H1 (cell line): Measurements from ENCODE around the gene PDF. TPM values are rescaled to one million over a fixed set of nuclear protein-coding genes. Genes with fewer than 3 reads are reported as not detected.

Source experiments
- CTCF ChIA-PET: fragments of 300-600 bp; sonication (Branson Sonifier 250); formaldehyde crosslinking; loops from one replicate; lab custom pipeline; 2021; ENCODE audit not compliant: partially characterized antibody; lab: Charles Lee
- POLR2A ChIA-PET: fragments of 300-600 bp; sonication (Branson Sonifier 250); formaldehyde crosslinking; loops from one replicate; lab custom pipeline; 2021; ENCODE audit warnings: inconsistent platforms; ENCODE audit not compliant: partially characterized antibody; lab: Charles Lee
- DNase-seq, 2 experiments: peaks; one replicate each; pipeline versions ENCODE4 v3.0.0 to v3.0.0-alpha.2; 2010 to 2022; ENCODE audit warnings: low spot score in 2 of 2, low read depth in 1 of 2, mixed read lengths in 1 of 2
- FAIRE-seq: peaks from 2 replicates; lab custom pipeline; 2011; peaks lifted over from hg19 to GRCh38; lab: Jason Lieb, UNC
- H2AFZ ChIP-seq: 2 replicates; pipeline ENCODE4 v1.8.1; 2012; ENCODE audit warnings: low read length, inconsistent platforms
- H2AK5ac ChIP-seq: 2 replicates; pipeline ENCODE4 v1.6.1; 2013; ENCODE audit warnings: low read depth, low read length
- H2BK120ac ChIP-seq: replicated peaks from 2 replicates; pipeline ENCODE3; 2013; ENCODE audit warnings: low read depth, low read length, inconsistent platforms
- H2BK12ac ChIP-seq: 2 replicates; pipeline ENCODE4 v1.6.1; 2013; ENCODE audit warnings: low read depth, low read length
- H2BK15ac ChIP-seq: 2 replicates; pipeline ENCODE4 v1.6.1; 2013; ENCODE audit warnings: low read length
- H2BK20ac ChIP-seq: 2 replicates; pipeline ENCODE4 v1.6.1; 2013; ENCODE audit warnings: low read length
- H2BK5ac ChIP-seq: 2 replicates; pipeline ENCODE4 v1.6.1; 2013; ENCODE audit warnings: low read depth, low read length
- H3K14ac ChIP-seq: 2 replicates; pipeline ENCODE4 v1.6.1; 2013; ENCODE audit warnings: inconsistent platforms; ENCODE audit not compliant: insufficient read length
- H3K18ac ChIP-seq: 2 replicates; pipeline ENCODE4 v1.6.1; 2013; ENCODE audit warnings: low read length; ENCODE audit errors: extremely low read depth
- H3K23ac ChIP-seq: 2 replicates; pipeline ENCODE4 v1.6.1; 2013; ENCODE audit warnings: inconsistent platforms; ENCODE audit not compliant: insufficient read length
- H3K23me2 ChIP-seq: 2 replicates; pipeline ENCODE4 v1.6.1; 2013; ENCODE audit warnings: low read depth, low read length
- H3K27ac ChIP-seq: 2 replicates; pipeline ENCODE4 v1.6.1; 2011; ENCODE audit warnings: low read depth, low read length, inconsistent platforms
- H3K27me3 ChIP-seq, 4 experiments: replicated peaks in 1 of 4; 1 replicate in 1 of 4; 2 replicates in 3 of 4; pipeline versions ENCODE4 v1.6.1 to v1.8.1; 2011 to 2013; ENCODE audit warnings: low read length in 3 of 4, mild to moderate bottlenecking in 3 of 4, inconsistent platforms in 2 of 4, mixed read lengths in 2 of 4, moderate library complexity in 1 of 4; ENCODE audit not compliant: control insufficient read depth in 3 of 4, insufficient read depth in 3 of 4; ENCODE audit errors: extremely low read depth in 1 of 4
- H3K36me3 ChIP-seq, 4 experiments: 2 replicates each; pipeline versions ENCODE4 v1.6.1 to v1.8.1; 2011 to 2013; ENCODE audit warnings: mild to moderate bottlenecking in 4 of 4, low read length in 3 of 4, moderate library complexity in 2 of 4, control low read depth in 1 of 4, inconsistent platforms in 1 of 4; ENCODE audit not compliant: insufficient read depth in 4 of 4, control insufficient read depth in 2 of 4
- H3K4ac ChIP-seq: replicated peaks from 2 replicates; pipeline ENCODE3; 2013; ENCODE audit warnings: low read length, low read depth, mixed read lengths, inconsistent platforms; ENCODE audit not compliant: insufficient read length
- H3K4me1 ChIP-seq, 4 experiments: replicated peaks in 1 of 4; 1 replicate in 1 of 4; 2 replicates in 3 of 4; pipeline versions ENCODE4 v1.6.1 to v1.8.1; 2011 to 2013; ENCODE audit warnings: low read length in 3 of 4, inconsistent platforms in 2 of 4, mixed read lengths in 1 of 4; ENCODE audit not compliant: insufficient read depth in 4 of 4, control insufficient read depth in 3 of 4
- H3K4me2 ChIP-seq, 2 experiments: 2 replicates each; pipeline versions ENCODE4 v1.6.1 to v1.8.1; 2011 to 2013; ENCODE audit warnings: low read depth in 2 of 2, low read length in 2 of 2, control low read depth in 1 of 2, inconsistent platforms in 1 of 2, mild to moderate bottlenecking in 1 of 2; ENCODE audit not compliant: insufficient read depth in 1 of 2
- H3K4me3 ChIP-seq, 4 experiments: fragments of 200-600, 300-600 bp in 1 of 4; sonication (generic), shearing (Covaris generic), sonication (Bioruptor Twin) in 1 of 4; 2 replicates each; pipeline versions ENCODE4 v1.5.1 to v1.8.1; 2011 to 2016; ENCODE audit warnings: low read length in 4 of 4, low read depth in 3 of 4, control low read depth in 2 of 4, inconsistent platforms in 2 of 4, mild to moderate bottlenecking in 2 of 4, mixed read lengths in 1 of 4, moderate library complexity in 1 of 4; ENCODE audit not compliant: insufficient read depth in 2 of 4; ENCODE audit errors: extremely low read depth in 1 of 4
- H3K56ac ChIP-seq: replicated peaks from 2 replicates; pipeline ENCODE3; 2013; ENCODE audit warnings: low read depth, mild to moderate bottlenecking, mixed read lengths, low read length, inconsistent platforms; ENCODE audit not compliant: insufficient read length
- H3K79me1 ChIP-seq: 2 replicates; pipeline ENCODE4 v1.6.1; 2013; ENCODE audit warnings: low read depth, low read length, control low read depth
- H3K79me2 ChIP-seq, 2 experiments: 2 replicates each; pipeline versions ENCODE4 v1.6.1 to v1.8.1; 2012 to 2013; ENCODE audit warnings: low read length in 2 of 2, mild to moderate bottlenecking in 2 of 2, inconsistent platforms in 1 of 2; ENCODE audit not compliant: insufficient read depth in 2 of 2, control insufficient read depth in 1 of 2
- H3K9ac ChIP-seq, 4 experiments: replicated peaks in 1 of 4; 1 replicate in 1 of 4; 2 replicates in 3 of 4; pipeline versions ENCODE4 v1.6.1 to v1.8.1; 2011 to 2013; ENCODE audit warnings: low read depth in 3 of 4, low read length in 3 of 4, control low read depth in 2 of 4, mild to moderate bottlenecking in 2 of 4, moderate library complexity in 2 of 4, inconsistent platforms in 1 of 4; ENCODE audit errors: extremely low read depth in 1 of 4
- H3K9me3 ChIP-seq, 2 experiments: 2 replicates each; pipeline versions ENCODE4 v1.6.1 to v1.8.1; 2012 to 2013; ENCODE audit warnings: mild to moderate bottlenecking in 2 of 2, moderate library complexity in 2 of 2, control low read depth in 1 of 2, inconsistent platforms in 1 of 2, low read depth in 1 of 2, low read length in 1 of 2, mixed read lengths in 1 of 2; ENCODE audit not compliant: insufficient read depth in 2 of 2
- H4K20me1 ChIP-seq, 2 experiments: replicated peaks in 1 of 2; 2 replicates each; pipeline versions ENCODE3 to v1.8.1; 2011 to 2013; ENCODE audit warnings: inconsistent platforms in 2 of 2, low read length in 2 of 2, mild to moderate bottlenecking in 1 of 2; ENCODE audit not compliant: insufficient read depth in 2 of 2, control insufficient read depth in 1 of 2
- H4K5ac ChIP-seq: 2 replicates; pipeline ENCODE4 v1.6.1; 2013; ENCODE audit warnings: low read length, low read depth, mixed read lengths, inconsistent platforms; ENCODE audit not compliant: insufficient read length
- H4K8ac ChIP-seq: 2 replicates; pipeline ENCODE4 v1.8.0; 2013; ENCODE audit warnings: mild to moderate bottlenecking, moderate library complexity, low read length, inconsistent platforms; ENCODE audit not compliant: insufficient read depth; ENCODE audit errors: extremely low read depth
- H4K91ac ChIP-seq: replicated peaks from 2 replicates; pipeline ENCODE3; 2013; ENCODE audit warnings: low read length, mixed read lengths, inconsistent platforms; ENCODE audit not compliant: insufficient read length
- CBX5 ChIP-seq: fragments of 300-800, 300-1000 bp; sonication (generic); IDR thresholded peaks from 2 replicates; pipeline ENCODE4 v1.7.1; 2016; ENCODE audit warnings: antibody characterized with exemption, low read length, low read depth
- EP300 ChIP-seq, 2 experiments: IDR thresholded peaks; 1 replicate in 1 of 2; 2 replicates in 1 of 2; pipeline ENCODE4 v1.6.1; 2011 to 2012; ENCODE audit warnings: low read depth in 2 of 2, low read length in 2 of 2, mild to moderate bottlenecking in 2 of 2, borderline replicate concordance in 1 of 2, inconsistent platforms in 1 of 2, moderate library complexity in 1 of 2
- GTF2F1 ChIP-seq: IDR thresholded peaks from 2 replicates; pipeline ENCODE4 v1.6.1; 2012; ENCODE audit warnings: low read depth, low read length, improper control_type of control experiment, borderline replicate concordance
- KDM1A ChIP-seq: fragments of 200-600, 300-600 bp; sonication (generic); IDR thresholded peaks from 2 replicates; pipeline ENCODE4 v1.7.1; 2016; ENCODE audit warnings: mild to moderate bottlenecking, low read length, borderline replicate concordance
- NANOG ChIP-seq: IDR thresholded peaks from 2 replicates; pipeline ENCODE4 v1.6.1; 2011; ENCODE audit warnings: low read length, low read depth, mild to moderate bottlenecking, inconsistent platforms; ENCODE audit not compliant: insufficient read depth, poor library complexity, severe bottlenecking
- NRF1 ChIP-seq: IDR thresholded peaks from 2 replicates; pipeline ENCODE4 v1.6.1; 2011; ENCODE audit warnings: mild to moderate bottlenecking, low read depth, low read length, improper control_type of control experiment
- RBBP5 ChIP-seq: IDR thresholded peaks from 2 replicates; pipeline ENCODE4 v1.7.1; 2012; ENCODE audit warnings: low read depth, mild to moderate bottlenecking, inconsistent platforms, low read length, moderate library complexity, borderline replicate concordance
- SP1 ChIP-seq: IDR thresholded peaks from 2 replicates; pipeline ENCODE4 v1.6.1; 2011; ENCODE audit warnings: low read depth, low read length
- SP2 ChIP-seq: IDR thresholded peaks from 2 replicates; pipeline ENCODE4 v1.6.1; 2012; ENCODE audit warnings: mild to moderate bottlenecking, low read length, inconsistent platforms
- SRF ChIP-seq: IDR thresholded peaks from 2 replicates; pipeline ENCODE4 v1.6.1; 2011; ENCODE audit warnings: mild to moderate bottlenecking, low read depth, low read length, moderate library complexity
- WGBS, 2 experiments: shearing (Covaris generic) in 1 of 2; methylation state at CpG; one replicate each; pipeline versions ENCODE4 v1.1.6 to v1.1.7; 2013 to 2015; ENCODE audit warnings: low lambda C conversion rate in 2 of 2, mixed read lengths in 2 of 2, inconsistent platforms in 1 of 2, low coverage in 1 of 2, missing lambda C conversion rate in 1 of 2; ENCODE audit not compliant: insufficient replicate concordance in 2 of 2, insufficient coverage in 1 of 2, insufficient read length in 1 of 2; ENCODE audit errors: extremely low coverage in 1 of 2, missing lambda C conversion rate in 1 of 2; 5-methylcytosine and 5-hydroxymethylcytosine counted together
- polyA plus RNA-seq, 7 experiments: library from polyadenylated mRNA; depleted of rRNA in 3 of 7; stranded (reverse) in 5 of 7; unstranded in 2 of 7; fragments of >200 nt in 5 of 7; fragments of 200-250 nt in 2 of 7; gene quantifications; 1 replicate in 5 of 7; 2 replicates in 1 of 7; 4 replicates in 1 of 7; pipeline versions ENCODE4 v1.2.1 to v1.2.3, GENCODE V29; 2011 to 2013; ENCODE audit warnings: missing spikeins in 2 of 7, mixed read lengths in 2 of 7
- total RNA-seq: library from RNA; stranded (reverse); fragmentation: NEBNext Ultra II Directional; extraction: Animal tissue kit (Norgen Biotek cat#: 25700); gene quantifications from 2 replicates; pipeline ENCODE4 v1.2.1, GENCODE V29; 2021
- TF ChIP-seq, protein P1 (sequence below): IDR thresholded peaks from 2 replicates; pipeline ENCODE4 v1.6.1; 2011; ENCODE audit warnings: low read depth, mild to moderate bottlenecking, low read length; ENCODE audit not compliant: insufficient read depth
- TF ChIP-seq, protein P2 (sequence below): IDR thresholded peaks from 2 replicates; pipeline ENCODE4 v1.6.1; 2012; ENCODE audit warnings: inconsistent platforms

PDF gene
- total and polyA plus RNA-seq, 2 of the 8 experiments (the other 6 are each of a cell fraction or from before 2014, with no cell fraction given) = 17.7 to 23.9 TPM

DNA sequence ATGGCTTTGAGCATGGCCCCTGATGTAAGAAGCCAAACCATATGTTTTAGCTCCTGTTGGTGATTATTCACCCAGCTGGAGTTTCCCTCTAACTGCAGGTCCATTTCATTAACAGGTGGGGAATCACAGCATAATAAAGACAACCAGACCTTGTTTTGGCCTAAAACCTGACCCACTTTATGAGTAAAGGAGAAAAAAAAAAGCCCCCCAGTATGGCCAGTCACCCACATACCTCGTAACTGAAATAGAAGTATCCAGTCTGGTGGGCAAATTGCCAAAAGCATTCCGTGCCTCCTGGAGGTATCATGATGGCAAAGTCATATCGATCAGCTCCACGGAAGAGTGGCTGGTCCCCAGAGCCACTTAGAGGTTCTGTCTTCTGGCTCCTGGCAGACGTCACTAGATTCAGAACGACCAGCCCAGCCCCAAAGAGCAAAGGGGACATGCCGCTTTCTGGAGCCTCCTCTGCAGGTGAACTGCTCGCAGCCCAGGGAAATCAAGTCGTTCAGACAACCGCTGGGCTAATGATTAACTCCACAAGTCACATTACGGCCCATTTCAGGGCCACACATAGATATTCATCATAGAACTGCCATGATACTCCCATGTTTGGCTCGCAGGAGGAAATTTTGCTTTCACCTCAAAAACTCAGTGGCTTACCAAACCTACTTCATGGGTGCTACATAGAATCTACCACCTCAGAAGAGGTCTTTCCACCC, 21.1 kb upstream of the PDF start, which contains the start of gene TMED6:
TSS of gene TMED6 (minus strand) at position 478 of the 719 bp plus-strand sequence. CDS start at position 445, 33 bp downstream.
- FAIRE-seq = no peak
- Histone ChIP-seq H3K18ac (no peak within 1 kb of the TSS), H2BK20ac (no peak within 1 kb of the TSS), H3K23ac (no peak within 1 kb of the TSS), H2BK12ac (no peak within 1 kb of the TSS), H2BK120ac (no peak within 1 kb of the TSS), H3K79me2 (no peaks in the 10 kb centered on the region), H3K14ac (no peak within 1 kb of the TSS), H4K91ac (no peak within 1 kb of the TSS), H2AK5ac (no peak within 1 kb of the TSS), H3K27me3 (no peaks in the 10 kb centered on the region), H2BK5ac (no peak within 1 kb of the TSS), H3K36me3 (peaks cover 0 to 3% (median 0%) of the 10 kb centered on the region in 4 experiments; a peak in 1 of 8 replicates), H3K79me1 (no peaks in the 10 kb centered on the region), H4K8ac (no peak within 1 kb of the TSS), H3K9me3 (no peaks in the 10 kb centered on the region), H2BK15ac (no peak within 1 kb of the TSS), H3K27ac (no peak within 1 kb of the TSS), H3K23me2 (no peaks in the 10 kb centered on the region), H2AFZ (no peak within 1 kb of the TSS), H3K56ac (no peak within 1 kb of the TSS), H3K4ac (no peak within 1 kb of the TSS), H3K9ac (no peak within 1 kb of the TSS), H3K4me1 (no peaks in the 10 kb centered on the region), H3K4me2 (no peak within 1 kb of the TSS), H4K20me1 (no peaks in the 10 kb centered on the region), H3K4me3 (no peak within 1 kb of the TSS), H4K5ac (no peak within 1 kb of the TSS)
- DNase-seq = no peak
- CTCF ChIA-PET = interaction anchor here (0.6 to 1.1 kb wide), 3 partner anchors 11 to 431 kb away, joined by 3 read pairs; no protein-coding TSS in a partner anchor
- WGBS, 2 experiments = 94% methylated on average over 12 of the region's 12 CpGs; no CpG with 5 or more reads in 1 of the 2 experiments
- POLR2A ChIA-PET = interaction anchor here (1.7 to 29.8 kb wide), 4 partner anchors 10 to 31 kb away, joined by 3 to 497 read pairs (median 12); partner anchors contain the start of genes PDF and VPS4A
- TF ChIP-seq EP300 (IDR thresholded peaks at IDR 0.05; ENCODE audit: borderline replicate concordance in 1 of 2, low read depth in 2 of 2, low read length in 2 of 2) (no peak), CBX5 (no peak), SP2 (no peak), KDM1A (no peak), NANOG (no peak), SP1 (no peak), SRF (no peak), RBBP5 (no peak), GTF2F1 (no peak), NRF1 (no peak)
- TF ChIP-seq, protein P1, sequence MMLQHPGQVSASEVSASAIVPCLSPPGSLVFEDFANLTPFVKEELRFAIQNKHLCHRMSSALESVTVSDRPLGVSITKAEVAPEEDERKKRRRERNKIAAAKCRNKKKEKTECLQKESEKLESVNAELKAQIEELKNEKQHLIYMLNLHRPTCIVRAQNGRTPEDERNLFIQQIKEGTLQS = no peak
- TF ChIP-seq, protein P2, sequence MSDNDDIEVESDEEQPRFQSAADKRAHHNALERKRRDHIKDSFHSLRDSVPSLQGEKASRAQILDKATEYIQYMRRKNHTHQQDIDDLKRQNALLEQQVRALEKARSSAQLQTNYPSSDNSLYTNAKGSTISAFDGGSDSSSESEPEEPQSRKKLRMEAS = no peak
